SK-N-DZ (cell line): ENCODE measurements around the gene AP1M1. TPM values are rescaled to one million over a fixed set of nuclear protein-coding genes. Genes with fewer than 3 reads are reported as not detected.
"Not testable (repeated sequence)": the region's sequence is repeated elsewhere in the genome, so short reads cannot be mapped to it uniquely, and the experiment has no call there.

Experiments
- DNase-seq: peaks from one replicate; pipeline ENCODE4 v3.0.0-alpha.2; 2015; ENCODE audit warnings: low spot score
- polyA plus RNA-seq, 2 experiments: library from polyadenylated mRNA; depleted of rRNA; stranded (reverse); fragments of >200 nt; gene quantifications; 2 replicates each; pipeline ENCODE4 v1.2.3, GENCODE V29; 2014

AP1M1 gene
- 74.0 and 117 TPM in 2 replicates for polyA plus RNA-seq (2014; cell fraction: cytosol; rRNA removed)
- 64.4 and 74.2 TPM in 2 replicates for polyA plus RNA-seq (2014; cell fraction: nucleus; rRNA removed)

GRCh38 chr19:16197622-16198369, at the start of gene AP1M1:
Gene AP1M1, plus strand, starts transcription at chr19:16197911. Its CDS starts 116 bp downstream, at chr19:16198027.
- DNase-seq, result peak; percentile 97

- DNase-seq, result no peak
Measured at GRCh38 chr19:16148443-16149229, 49.1 kb upstream of the AP1M1 start.

- peak; percentile 8 for DNase-seq
Measured at GRCh38 chr19:16153582-16154336, 44.0 kb upstream of the AP1M1 start.

- no peak for DNase-seq
Measured at GRCh38 chr19:16154557-16154956, 43.2 kb upstream of the AP1M1 start.

GRCh38 chr19:16155128-16155527, 42.6 kb upstream of the AP1M1 start:
- no peak for DNase-seq

- no peak for DNase-seq
Measured at GRCh38 chr19:16156904-16157303, 40.8 kb upstream of the AP1M1 start.

- no peak for DNase-seq
Measured at GRCh38 chr19:16157601-16158000, 40.1 kb upstream of the AP1M1 start.

GRCh38 chr19:16159655-16160054, 38.1 kb upstream of the AP1M1 start:
- no peak for DNase-seq

GRCh38 chr19:16160445-16160942, 37.2 kb upstream of the AP1M1 start:
- DNase-seq, result no peak

GRCh38 chr19:16160943-16161560, 36.7 kb upstream of the AP1M1 start:
- no peak for DNase-seq

- no peak for DNase-seq
Measured at GRCh38 chr19:16161840-16162239, 35.9 kb upstream of the AP1M1 start.

GRCh38 chr19:16164222-16164890, 33.4 kb upstream of the AP1M1 start:
- DNase-seq, result no peak

GRCh38 chr19:16166417-16166816, 31.3 kb upstream of the AP1M1 start:
- DNase-seq, result no peak

- DNase-seq, result no peak
Measured at GRCh38 chr19:16167055-16167454, 30.7 kb upstream of the AP1M1 start.

GRCh38 chr19:16168465-16169081, 29.1 kb upstream of the AP1M1 start:
- no peak for DNase-seq

GRCh38 chr19:16170134-16170533, 27.6 kb upstream of the AP1M1 start:
- DNase-seq, result no peak

GRCh38 chr19:16175954-16176353, 21.8 kb upstream of the AP1M1 start:
- DNase-seq, result no peak

GRCh38 chr19:16178866-16179265, 18.8 kb upstream of the AP1M1 start:
- DNase-seq, result not testable (repeated sequence)

GRCh38 chr19:16180611-16181010, 17.1 kb upstream of the AP1M1 start:
- no peak for DNase-seq

- no peak for DNase-seq
Measured at GRCh38 chr19:16184665-16185122, 13.0 kb upstream of the AP1M1 start.
